ENCODE measurements around the gene GRN.

GRCh38 chr17:44394833-44395232 is 49.7 kb downstream of the GRN start:
- no peak for TF ChIP-seq GTF2F1 (IDR thresholded peaks at IDR 0.05; ENCODE audit: low read depth, low read length)
- TF ChIP-seq ARID2 (IDR thresholded peaks at IDR 0.05): no peak
- TF ChIP-seq ZNF57 (CRISPR knock-in tag; IDR thresholded peaks at IDR 0.05): no peak
- TF ChIP-seq, protein P1, sequence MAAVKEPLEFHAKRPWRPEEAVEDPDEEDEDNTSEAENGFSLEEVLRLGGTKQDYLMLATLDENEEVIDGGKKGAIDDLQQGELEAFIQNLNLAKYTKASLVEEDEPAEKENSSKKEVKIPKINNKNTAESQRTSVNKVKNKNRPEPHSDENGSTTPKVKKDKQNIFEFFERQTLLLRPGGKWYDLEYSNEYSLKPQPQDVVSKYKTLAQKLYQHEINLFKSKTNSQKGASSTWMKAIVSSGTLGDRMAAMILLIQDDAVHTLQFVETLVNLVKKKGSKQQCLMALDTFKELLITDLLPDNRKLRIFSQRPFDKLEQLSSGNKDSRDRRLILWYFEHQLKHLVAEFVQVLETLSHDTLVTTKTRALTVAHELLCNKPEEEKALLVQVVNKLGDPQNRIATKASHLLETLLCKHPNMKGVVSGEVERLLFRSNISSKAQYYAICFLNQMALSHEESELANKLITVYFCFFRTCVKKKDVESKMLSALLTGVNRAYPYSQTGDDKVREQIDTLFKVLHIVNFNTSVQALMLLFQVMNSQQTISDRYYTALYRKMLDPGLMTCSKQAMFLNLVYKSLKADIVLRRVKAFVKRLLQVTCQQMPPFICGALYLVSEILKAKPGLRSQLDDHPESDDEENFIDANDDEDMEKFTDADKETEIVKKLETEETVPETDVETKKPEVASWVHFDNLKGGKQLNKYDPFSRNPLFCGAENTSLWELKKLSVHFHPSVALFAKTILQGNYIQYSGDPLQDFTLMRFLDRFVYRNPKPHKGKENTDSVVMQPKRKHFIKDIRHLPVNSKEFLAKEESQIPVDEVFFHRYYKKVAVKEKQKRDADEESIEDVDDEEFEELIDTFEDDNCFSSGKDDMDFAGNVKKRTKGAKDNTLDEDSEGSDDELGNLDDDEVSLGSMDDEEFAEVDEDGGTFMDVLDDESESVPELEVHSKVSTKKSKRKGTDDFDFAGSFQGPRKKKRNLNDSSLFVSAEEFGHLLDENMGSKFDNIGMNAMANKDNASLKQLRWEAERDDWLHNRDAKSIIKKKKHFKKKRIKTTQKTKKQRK (IDR thresholded peaks at IDR 0.05; ENCODE audit: borderline replicate concordance, low read depth, low read length): no peak
- TF ChIP-seq ZBTB17 (CRISPR knock-in tag; IDR thresholded peaks at IDR 0.05): no peak

Data from K562 (cell line).